Choroid plexus epithelial cell (primary cell): Measurements from ENCODE around the gene PLK5.

Experiments
- DNase-seq: peaks from one replicate; pipeline ENCODE4 v3.0.0-alpha.2; 2010; ENCODE audit warnings: low read depth
- H3K4me3 ChIP-seq: 2 replicates; pipeline ENCODE4 v1.5.1; 2011; ENCODE audit warnings: low read depth, mild to moderate bottlenecking, control low read depth, low read length, moderate library complexity
- TF ChIP-seq, protein P1 (sequence below): conservative IDR thresholded peaks from 2 replicates; pipeline ENCODE4 v1.5.1; 2011; ENCODE audit warnings: low read depth, mild to moderate bottlenecking, control low read depth, inconsistent platforms, low read length, moderate library complexity

The PLK5 gene

DNA sequence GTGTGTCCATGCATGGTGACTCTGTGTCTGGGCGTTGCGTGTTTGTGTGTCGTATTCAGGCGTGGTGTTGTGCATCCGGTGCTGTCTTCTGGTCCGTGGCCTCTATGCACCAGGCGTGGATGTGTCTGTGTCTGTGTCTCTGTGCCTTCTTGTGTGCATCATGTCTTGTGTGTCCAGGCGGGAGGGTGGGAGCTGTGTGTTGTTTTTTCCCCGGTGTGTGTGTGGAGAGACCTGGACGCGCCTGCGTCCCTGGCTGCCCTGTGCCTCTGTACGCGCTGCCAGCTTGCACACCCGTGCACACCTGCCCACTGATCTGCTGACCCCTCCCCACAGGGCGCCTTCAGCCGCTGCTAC lies 1.1 kb downstream of the PLK5 start:
- no peak for DNase-seq
- no peak overlapping the region for H3K4me3 ChIP-seq
- TF ChIP-seq, protein P1, sequence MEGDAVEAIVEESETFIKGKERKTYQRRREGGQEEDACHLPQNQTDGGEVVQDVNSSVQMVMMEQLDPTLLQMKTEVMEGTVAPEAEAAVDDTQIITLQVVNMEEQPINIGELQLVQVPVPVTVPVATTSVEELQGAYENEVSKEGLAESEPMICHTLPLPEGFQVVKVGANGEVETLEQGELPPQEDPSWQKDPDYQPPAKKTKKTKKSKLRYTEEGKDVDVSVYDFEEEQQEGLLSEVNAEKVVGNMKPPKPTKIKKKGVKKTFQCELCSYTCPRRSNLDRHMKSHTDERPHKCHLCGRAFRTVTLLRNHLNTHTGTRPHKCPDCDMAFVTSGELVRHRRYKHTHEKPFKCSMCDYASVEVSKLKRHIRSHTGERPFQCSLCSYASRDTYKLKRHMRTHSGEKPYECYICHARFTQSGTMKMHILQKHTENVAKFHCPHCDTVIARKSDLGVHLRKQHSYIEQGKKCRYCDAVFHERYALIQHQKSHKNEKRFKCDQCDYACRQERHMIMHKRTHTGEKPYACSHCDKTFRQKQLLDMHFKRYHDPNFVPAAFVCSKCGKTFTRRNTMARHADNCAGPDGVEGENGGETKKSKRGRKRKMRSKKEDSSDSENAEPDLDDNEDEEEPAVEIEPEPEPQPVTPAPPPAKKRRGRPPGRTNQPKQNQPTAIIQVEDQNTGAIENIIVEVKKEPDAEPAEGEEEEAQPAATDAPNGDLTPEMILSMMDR, result no peak

DNA sequence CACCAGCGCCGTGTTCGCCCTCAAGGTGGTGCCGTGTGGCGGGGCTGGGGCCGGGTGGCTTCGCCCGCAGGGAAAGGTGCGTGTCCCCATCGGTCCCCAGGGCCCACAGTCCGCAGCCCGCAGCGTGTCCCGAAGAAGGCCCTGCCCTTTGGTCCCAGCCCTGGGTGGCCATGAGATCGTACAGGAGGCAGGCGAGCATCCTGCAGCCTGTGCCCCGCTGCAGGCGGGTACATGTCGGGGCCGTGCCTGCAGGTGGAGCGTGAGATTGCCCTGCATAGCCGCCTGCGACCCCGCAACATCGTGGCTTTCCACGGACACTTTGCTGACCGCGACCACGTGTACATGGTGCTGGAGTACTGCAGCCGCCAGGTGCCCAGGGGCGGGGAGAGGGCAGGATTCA lies 1.5 kb downstream of the PLK5 start:
- H3K4me3 ChIP-seq, result no peak overlapping the region
- DNase-seq, result no peak
- TF ChIP-seq, protein P1, result no peak

DNA sequence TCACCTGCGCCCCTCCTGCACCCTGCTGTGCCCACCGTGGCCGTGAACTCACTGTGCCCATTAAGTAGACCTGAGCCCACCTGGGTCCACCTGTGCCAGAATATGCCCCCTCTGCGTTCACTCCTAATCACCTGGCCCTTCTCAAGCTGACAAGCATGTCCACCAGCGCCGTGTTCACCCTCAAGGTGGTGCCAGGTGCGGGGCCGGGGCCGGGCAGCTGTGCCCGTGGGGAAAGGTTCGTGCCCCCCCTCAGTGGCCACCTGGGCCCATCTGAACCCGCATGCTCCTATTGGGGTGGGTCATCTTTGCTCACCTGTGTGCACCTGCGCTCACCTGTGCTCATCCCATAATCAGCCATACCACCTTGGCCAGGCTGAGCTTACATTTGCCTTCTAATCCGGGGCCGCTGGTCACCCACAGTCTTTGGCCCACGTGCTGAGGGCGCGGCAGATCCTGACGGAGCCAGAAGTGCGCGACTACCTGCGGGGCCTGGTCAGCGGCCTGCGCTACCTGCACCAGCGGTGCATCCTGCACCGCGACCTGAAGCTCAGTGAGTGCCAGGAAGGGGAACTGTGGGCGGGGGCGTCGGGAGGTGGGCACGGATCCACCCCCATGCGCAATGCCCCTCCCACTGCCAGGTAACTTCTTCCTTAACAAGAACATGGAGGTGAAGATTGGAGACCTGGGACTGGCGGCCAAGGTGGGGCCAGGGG lies 2.3 kb downstream of the PLK5 start:
- no peak for DNase-seq
- no peak overlapping the region for H3K4me3 ChIP-seq
- TF ChIP-seq, protein P1, result no peak

DNA sequence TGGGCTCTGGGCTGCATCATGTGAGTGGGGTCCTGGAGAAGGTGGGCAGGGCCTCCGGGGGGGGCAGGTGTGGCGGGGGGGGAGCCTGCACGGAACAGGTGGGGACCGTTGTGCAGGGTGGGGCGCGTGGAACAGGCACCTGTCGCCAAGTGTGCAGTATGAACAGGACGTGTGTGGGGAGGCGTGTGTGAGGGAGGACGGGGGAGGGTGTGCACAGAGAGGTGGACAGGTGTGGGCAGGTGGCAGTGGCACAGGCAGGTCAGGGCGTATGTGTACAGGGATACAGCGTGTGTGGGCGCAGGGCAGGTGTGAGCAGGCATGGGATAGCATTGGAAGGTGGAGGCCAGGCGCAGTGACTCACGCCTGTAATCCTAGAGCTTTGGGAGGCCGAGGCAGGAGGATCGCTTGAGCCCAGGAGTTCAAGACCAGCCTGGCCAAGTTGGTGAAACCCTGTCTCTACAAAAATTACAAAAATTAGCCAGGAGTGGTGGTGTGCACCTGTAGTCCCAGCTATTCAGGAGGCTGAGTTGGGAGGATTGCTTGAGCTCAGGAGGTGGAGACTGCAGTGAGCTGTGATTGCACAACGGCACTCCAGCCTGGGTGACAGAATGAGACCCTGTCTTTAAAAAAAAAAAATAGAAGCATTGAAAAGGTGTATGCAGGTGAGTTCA lies 3.2 kb downstream of the PLK5 start:
- DNase-seq, result no peak
- TF ChIP-seq, protein P1, result no peak
- no peak overlapping the region for H3K4me3 ChIP-seq

DNA sequence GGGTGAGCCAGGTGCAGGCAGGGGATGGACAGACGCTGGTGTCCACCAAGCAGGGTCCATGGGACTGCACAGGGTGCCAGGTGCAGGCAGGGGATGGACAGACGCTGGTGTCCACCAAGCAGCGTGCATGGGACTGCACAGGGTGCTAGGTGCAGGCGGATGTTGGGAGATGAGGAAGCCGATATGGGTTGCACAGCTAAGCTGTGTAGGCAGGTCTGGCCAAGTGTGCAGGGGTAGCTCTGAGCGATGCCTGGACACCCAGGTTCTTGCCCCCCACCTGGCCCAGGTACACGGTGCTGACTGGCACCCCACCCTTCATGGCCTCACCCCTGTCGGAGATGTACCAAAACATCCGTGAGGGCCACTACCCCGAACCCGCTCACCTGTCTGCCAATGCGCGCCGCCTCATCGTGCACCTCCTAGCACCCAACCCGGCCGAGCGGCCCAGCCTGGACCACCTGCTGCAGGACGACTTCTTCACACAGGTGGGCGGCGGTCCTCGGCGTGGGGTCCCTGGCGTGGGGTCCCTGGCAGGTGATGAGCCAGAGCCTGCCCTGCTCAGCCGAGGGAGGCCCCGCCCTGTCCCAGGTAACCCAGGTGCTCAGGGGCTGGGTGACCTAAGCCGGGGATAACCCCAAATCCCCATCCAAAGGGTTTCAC lies 3.9 kb downstream of the PLK5 start:
- no peak for DNase-seq
- no peak overlapping the region for H3K4me3 ChIP-seq
- TF ChIP-seq, protein P1, result no peak

DNA sequence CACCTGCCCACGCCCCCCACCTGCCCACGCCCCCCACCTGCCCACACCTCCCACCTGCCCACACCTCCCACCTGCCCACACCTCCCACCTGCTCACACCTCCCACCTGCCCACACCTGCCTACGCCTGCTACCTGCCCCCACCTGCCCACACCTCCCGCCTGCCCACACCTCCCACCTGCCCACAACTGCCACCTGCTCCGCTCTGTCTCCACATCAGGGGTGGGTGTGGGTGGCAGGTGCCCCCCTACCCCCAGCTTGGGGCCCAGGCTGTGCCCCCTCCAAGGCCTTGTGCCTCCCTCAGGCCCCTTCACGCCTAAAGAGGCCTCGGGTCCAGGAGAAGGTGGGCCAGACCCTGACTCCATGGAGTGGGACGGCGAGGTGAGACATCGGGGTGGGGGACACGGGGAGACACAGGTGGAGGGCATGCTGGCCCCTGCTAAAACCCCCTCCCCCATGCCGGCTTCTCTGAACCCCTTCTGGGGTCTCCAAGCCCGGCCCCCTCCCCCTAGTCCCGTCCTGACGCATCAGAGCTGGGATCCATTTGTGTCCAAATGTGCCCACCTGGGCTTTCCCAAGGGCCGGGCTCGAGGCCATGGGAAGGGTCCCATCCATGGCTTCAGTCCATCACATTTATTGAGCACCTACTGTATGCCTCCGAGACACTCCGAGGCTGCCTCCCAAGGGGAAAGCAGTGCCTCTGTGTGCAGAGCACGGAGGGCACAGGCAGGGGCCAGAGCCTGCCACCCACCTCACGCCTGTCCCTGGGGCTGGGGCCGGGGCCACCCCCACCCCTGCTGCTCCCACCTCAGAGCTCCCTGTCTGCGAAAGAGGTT lies 4.9 kb downstream of the PLK5 start:
- H3K4me3 ChIP-seq, result no peak overlapping the region
- TF ChIP-seq, protein P1, result no peak
- DNase-seq, result no peak
